SK-N-SH (cell line): ENCODE data around the gene PIK3C2B. TPM values are rescaled to one million over a fixed set of nuclear protein-coding genes. Genes with fewer than 3 reads are reported as not detected.

Experiments used
- CTCF ChIA-PET: fragments of 300-600, 350-600 bp; formaldehyde crosslinking; extraction: SDS; loops from one replicate; lab custom pipeline; 2021; lab: Yijun Ruan, JAX
- POLR2A ChIA-PET: fragments of 350-600 bp; sonication (Branson Sonifier 250); formaldehyde crosslinking; extraction: SDS; loops from one replicate; lab custom pipeline; 2020; ENCODE audit warnings: antibody characterized with exemption, inconsistent platforms; lab: Yijun Ruan, JAX
- DNase-seq: peaks from one replicate; pipeline ENCODE4 v3.0.0; 2012
- H2AFZ ChIP-seq: fragments of 200-600 bp; sonication (generic); 2 replicates; pipeline ENCODE4 v1.8.1; 2016; ENCODE audit warnings: antibody characterized with exemption, mild to moderate bottlenecking, low read depth
- H3F3A ChIP-seq: fragments of 200-600 bp; sonication (generic); replicated peaks from 2 replicates; pipeline ENCODE3; 2016; ENCODE audit warnings: antibody characterized with exemption, mild to moderate bottlenecking; ENCODE audit not compliant: insufficient read depth
- H3K27ac ChIP-seq, 2 experiments: fragments of 200-500 bp in 1 of 2; fragments of 200-600 bp in 1 of 2; sonication (Bioruptor generic) in 1 of 2; sonication (generic), shearing (Covaris generic) in 1 of 2; 2 replicates each; pipeline versions ENCODE4 v1.5.1 to v1.6.1; 2014 to 2016; ENCODE audit warnings: low read depth in 2 of 2, inconsistent platforms in 1 of 2, low read length in 1 of 2, mild to moderate bottlenecking in 1 of 2, mixed read lengths in 1 of 2
- H3K27me3 ChIP-seq: fragments of 200-600 bp; sonication (generic), shearing (Covaris generic); 2 replicates; pipeline ENCODE4 v1.6.1; 2016; ENCODE audit warnings: mixed run types; ENCODE audit not compliant: insufficient read depth
- H3K36me3 ChIP-seq, 2 experiments: fragments of 200-500 bp in 1 of 2; fragments of 200-600 bp in 1 of 2; sonication (Bioruptor generic) in 1 of 2; sonication (generic) in 1 of 2; replicated peaks in 1 of 2; 2 replicates each; pipeline versions ENCODE3 to v1.5.1; 2014 to 2016; ENCODE audit warnings: low read length in 1 of 2, mild to moderate bottlenecking in 1 of 2; ENCODE audit not compliant: insufficient read depth in 2 of 2, control insufficient read depth in 1 of 2
- H3K4me1 ChIP-seq, 2 experiments: fragments of 200-500 bp in 1 of 2; fragments of 200-600 bp in 1 of 2; sonication (Bioruptor generic) in 1 of 2; sonication (generic), shearing (Covaris generic) in 1 of 2; 2 replicates each; pipeline versions ENCODE4 v1.5.1 to v1.6.1; 2014 to 2016; ENCODE audit warnings: low read depth in 1 of 2, low read length in 1 of 2, mixed run types in 1 of 2; ENCODE audit not compliant: insufficient read depth in 2 of 2, control insufficient read depth in 1 of 2
- H3K4me2 ChIP-seq: fragments of 200-600 bp; sonication (generic), shearing (Covaris generic); 2 replicates; pipeline ENCODE4 v1.6.1; 2017; ENCODE audit warnings: mixed run types
- H3K4me3 ChIP-seq, 2 experiments: fragments of 200-500 bp in 1 of 2; fragments of 200-600 bp in 1 of 2; sonication (Bioruptor generic) in 1 of 2; sonication (generic), shearing (Covaris generic) in 1 of 2; 2 replicates each; pipeline versions ENCODE4 v1.5.1 to v1.8.1; 2014 to 2016; ENCODE audit warnings: low read depth in 2 of 2, inconsistent platforms in 1 of 2, low read length in 1 of 2, mild to moderate bottlenecking in 1 of 2, mixed read lengths in 1 of 2, moderate library complexity in 1 of 2
- H3K79me2 ChIP-seq: fragments of 200-600 bp; sonication (generic); 2 replicates; pipeline ENCODE4 v1.8.1; 2017; ENCODE audit warnings: mild to moderate bottlenecking; ENCODE audit not compliant: insufficient read depth
- H3K9ac ChIP-seq: fragments of 200-600 bp; sonication (generic); 2 replicates; pipeline ENCODE4 v1.6.1; 2017; ENCODE audit warnings: mixed run types
- H3K9me2 ChIP-seq: fragments of 200-600 bp; sonication (generic); 2 replicates; pipeline ENCODE4 v1.6.1; 2017; ENCODE audit warnings: mixed run types
- H3K9me3 ChIP-seq: fragments of 200-600 bp; sonication (generic); 2 replicates; pipeline ENCODE4 v1.6.1; 2017; ENCODE audit warnings: mixed run types, mild to moderate bottlenecking, moderate library complexity
- H4K20me1 ChIP-seq: fragments of 200-600 bp; sonication (generic); 2 replicates; pipeline ENCODE4 v1.6.1; 2017; ENCODE audit warnings: mild to moderate bottlenecking, mixed run types; ENCODE audit not compliant: insufficient read depth
- CHD2 ChIP-seq: fragments of 150-350 bp; IDR thresholded peaks from 2 replicates; pipeline ENCODE4 v1.6.1; 2018; ENCODE audit warnings: low read length; ENCODE audit not compliant: partially characterized antibody
- CTCF ChIP-seq: fragments of 200-600 bp; sonication (generic); IDR thresholded peaks from 2 replicates; pipeline ENCODE4 v1.6.1; 2017; ENCODE audit warnings: antibody characterized with exemption, mild to moderate bottlenecking, moderate library complexity
- ELF1 ChIP-seq: IDR thresholded peaks from 2 replicates; pipeline ENCODE4 v1.4.0; 2012
- EP300 ChIP-seq, 2 experiments: IDR thresholded peaks; 2 replicates each; pipeline versions ENCODE4 v1.4.0 to v1.6.1; 2012; ENCODE audit warnings: borderline replicate concordance in 1 of 2, low read depth in 1 of 2, low read length in 1 of 2
- EZH2phosphoT487 ChIP-seq: fragments of 200-600 bp; sonication (generic); IDR thresholded peaks from 2 replicates; pipeline ENCODE4 v1.6.1; 2017; ENCODE audit warnings: low read depth, mixed run types, mild to moderate bottlenecking, antibody characterized with exemption, moderate library complexity, borderline replicate concordance
- FOXJ3 ChIP-seq: sonication (generic); formaldehyde crosslinking; IDR thresholded peaks from 2 replicates; pipeline ENCODE4 v1.5.1; 2020; ENCODE audit warnings: mild to moderate bottlenecking, missing genetic modification reagents
- JUND ChIP-seq: IDR thresholded peaks from 2 replicates; pipeline ENCODE4 v1.4.0; 2012
- MEF2A ChIP-seq: IDR thresholded peaks from 2 replicates; pipeline ENCODE4 v1.4.0; 2012; ENCODE audit warnings: low read depth, borderline replicate concordance
- MXI1 ChIP-seq: IDR thresholded peaks from 2 replicates; pipeline ENCODE4 v1.6.1; 2012; ENCODE audit warnings: mild to moderate bottlenecking, low read depth, low read length, improper control_type of control experiment
- NFIC ChIP-seq: IDR thresholded peaks from 2 replicates; pipeline ENCODE4 v1.4.0; 2012; ENCODE audit warnings: borderline replicate concordance
- NRF1 ChIP-seq: IDR thresholded peaks from 2 replicates; pipeline ENCODE4 v1.6.1; 2012; ENCODE audit warnings: low read depth, mild to moderate bottlenecking, low read length
- PBX3 ChIP-seq: IDR thresholded peaks from 2 replicates; pipeline ENCODE4; 2012
- POLR2AphosphoS5 ChIP-seq: IDR thresholded peaks from 2 replicates; pipeline ENCODE4 v1.6.1; 2012; ENCODE audit warnings: low read depth, low read length
- RFX5 ChIP-seq: IDR thresholded peaks from 2 replicates; pipeline ENCODE4 v1.6.1; 2012; ENCODE audit warnings: mild to moderate bottlenecking, improper control_type of control experiment, low read length
- SIN3A ChIP-seq: IDR thresholded peaks from 2 replicates; pipeline ENCODE4 v1.6.1; 2012; ENCODE audit warnings: low read depth, mild to moderate bottlenecking, low read length, moderate library complexity, borderline replicate concordance
- USF1 ChIP-seq: IDR thresholded peaks from 2 replicates; pipeline ENCODE4 v1.4.0; 2012; ENCODE audit warnings: low read depth, borderline replicate concordance
- WGBS: methylation state at CpG from one replicate; pipeline ENCODE4 v1.1.6; 2017; ENCODE audit warnings: low lambda C conversion rate; 5-methylcytosine and 5-hydroxymethylcytosine counted together
- polyA plus RNA-seq, 3 experiments: library from polyadenylated mRNA; depleted of rRNA; stranded (reverse); fragments of >200 nt; gene quantifications; 2 replicates each; pipeline ENCODE4 v1.2.3, GENCODE V29; 2012

Gene PIK3C2B
- polyA plus RNA-seq, 1 of the 3 experiments (the other 2 are of a cell fraction): 6.5 TPM

- CTCF ChIA-PET: interaction anchor here (1.4 to 3.0 kb wide), 5 partner anchors 14 to 49 kb away, joined by 5 to 21 read pairs (median 11); partner anchors contain the start of gene PIK3C2B
- no peaks in the 10 kb centered on the region for H3K9me3 ChIP-seq
- POLR2A ChIA-PET: no interaction called here
- no peak overlapping the region for H3K4me3 ChIP-seq
- H3K79me2 ChIP-seq: no peaks in the 10 kb centered on the region
- H2AFZ ChIP-seq: no peak overlapping the region
- H3F3A ChIP-seq: no peaks in the 10 kb centered on the region
- peaks cover 0 to 13% of the 10 kb centered on the region in 2 experiments; a peak in 3 of 4 replicates for H3K4me1 ChIP-seq
- no peak for DNase-seq
- no peaks in the 10 kb centered on the region for H3K36me3 ChIP-seq
- no peaks in the 10 kb centered on the region for H3K9me2 ChIP-seq
- no peaks in the 10 kb centered on the region for H3K27me3 ChIP-seq
- 76% methylated on average over 3 of the region's 8 CpGs for WGBS
- no peak overlapping the region for H3K9ac ChIP-seq
- no peak for TF ChIP-seq SIN3A
- TF ChIP-seq JUND: no peak
- no peak for TF ChIP-seq PBX3
- no peak for TF ChIP-seq FOXJ3 (CRISPR knock-in tag)
- TF ChIP-seq MEF2A: no peak
- no peak for TF ChIP-seq EZH2phosphoT487
- TF ChIP-seq ELF1: no peak
- no peak for TF ChIP-seq CTCF
- no peak for TF ChIP-seq MXI1
- no peak for TF ChIP-seq POLR2AphosphoS5
- no peak for TF ChIP-seq RFX5
- TF ChIP-seq NFIC: no peak
- TF ChIP-seq CHD2: no peak
- no peak for TF ChIP-seq NRF1
- TF ChIP-seq EP300 (IDR thresholded peaks at IDR 0.05; ENCODE audit: borderline replicate concordance in 1 of 2, low read depth in 1 of 2, low read length in 1 of 2): no peak
- no peak for TF ChIP-seq USF1
- H4K20me1 ChIP-seq: 0 out of 2 replicates have a peak, but pooled peaks cover 2% of the 10 kb centered on the region
- H3K4me2 ChIP-seq: no peak overlapping the region
- H3K27ac ChIP-seq: no peak overlapping the region
These were observed 14.1 kb downstream of the PIK3C2B start for GRCh38 chr1:204480515-204480914.
